Measurements from ENCODE around the gene COL4A6.

COL4A6 gene

GRCh38 chrX:108322234-108322633 lies 116.0 kb downstream of the COL4A6 start:
- no peak for DNase-seq

GRCh38 chrX:108316456-108316855 lies 121.8 kb downstream of the COL4A6 start:
- no peak for DNase-seq

- DNase-seq, result no peak
Measured at GRCh38 chrX:108313669-108314068, 124.6 kb downstream of the COL4A6 start.

GRCh38 chrX:108312957-108313356 lies 125.3 kb downstream of the COL4A6 start:
- no peak for DNase-seq

GRCh38 chrX:108312011-108312410 lies 126.2 kb downstream of the COL4A6 start:
- DNase-seq, result no peak

GRCh38 chrX:108310506-108310905 lies 127.7 kb downstream of the COL4A6 start:
- no peak for DNase-seq

- DNase-seq, result no peak
Measured at GRCh38 chrX:108309144-108309543, 129.1 kb downstream of the COL4A6 start.

GRCh38 chrX:108307132-108308085 lies 130.8 kb downstream of the COL4A6 start:
- DNase-seq, result no peak

GRCh38 chrX:108306086-108306485 lies 132.1 kb downstream of the COL4A6 start:
- no peak for DNase-seq

GRCh38 chrX:108304757-108305156 lies 133.5 kb downstream of the COL4A6 start:
- no peak for DNase-seq

GRCh38 chrX:108304210-108304609 lies 134.0 kb downstream of the COL4A6 start:
- DNase-seq, result no peak

- no peak for DNase-seq
Measured at GRCh38 chrX:108303682-108304081, 134.5 kb downstream of the COL4A6 start.

- no peak for DNase-seq
Measured at GRCh38 chrX:108299704-108300103, 138.5 kb downstream of the COL4A6 start.

- no peak for DNase-seq
Measured at GRCh38 chrX:108299101-108299591, 139.1 kb downstream of the COL4A6 start.

- no peak for DNase-seq
Measured at GRCh38 chrX:108298165-108298602, 140.0 kb downstream of the COL4A6 start.

- DNase-seq, result no peak
Measured at GRCh38 chrX:108297290-108297689, 140.9 kb downstream of the COL4A6 start.

GRCh38 chrX:108292053-108292452 lies 146.2 kb downstream of the COL4A6 start:
- DNase-seq, result no peak

- DNase-seq, result no peak
Measured at GRCh38 chrX:108285918-108286317, 152.3 kb downstream of the COL4A6 start.

- DNase-seq, result no peak
Measured at GRCh38 chrX:108285356-108285755, 152.9 kb downstream of the COL4A6 start.

GRCh38 chrX:108275732-108276131 lies 162.5 kb downstream of the COL4A6 start:
- no peak for DNase-seq

GRCh38 chrX:108271397-108271787 lies 166.8 kb downstream of the COL4A6 start:
- no peak for DNase-seq

- no peak for DNase-seq
Measured at GRCh38 chrX:108270739-108271396, 167.4 kb downstream of the COL4A6 start.

GRCh38 chrX:108270280-108270679 lies 167.9 kb downstream of the COL4A6 start:
- no peak for DNase-seq

Data from stimulated activated CD4-positive, alpha-beta T cell treated with anti-CD3 and anti-CD28 coated beads, Interleukin-12 subunit alpha, Interleukin-12 subunit beta, amount 100 ng/mL, for 4 hours (primary cell).